Ovary (tissue), 9 donors: Measurements from ENCODE around the gene KIF26A. TPM values are rescaled to one million over a fixed set of nuclear protein-coding genes. Genes with fewer than 3 reads are reported as not detected.

Experiments used
- DNase-seq, 5 donors: peaks; one replicate each; pipeline ENCODE4 v3.0.0-alpha.2; 2019 to 2020
- H3K27ac ChIP-seq, 2 donors: fragments of 200-600 bp; one replicate each; pipeline versions ENCODE4 v1.5.1 to v1.8.0; 2019 to 2022
- H3K27me3 ChIP-seq: fragments of 200-600 bp; one replicate; pipeline ENCODE4 v1.8.0; 2022
- H3K36me3 ChIP-seq: fragments of 200-600 bp; sonication (generic); one replicate; pipeline ENCODE4 v1.5.1; 2019
- H3K4me1 ChIP-seq: one replicate; pipeline ENCODE4 v1.8.1; 2013; ENCODE audit warnings: mild to moderate bottlenecking, moderate library complexity; ENCODE audit not compliant: insufficient read depth
- H3K4me3 ChIP-seq: fragments of 200-600 bp; sonication (generic); one replicate; pipeline ENCODE4 v1.5.1; 2017
- H3K9me3 ChIP-seq, 2 donors: fragments of 200-600 bp in 1 of 2; sonication (generic) in 1 of 2; one replicate each; pipeline versions ENCODE4 v1.5.1 to v1.8.1; 2013 to 2019; ENCODE audit warnings: mild to moderate bottlenecking in 1 of 2, moderate library complexity in 1 of 2
- CTCF ChIP-seq, 3 donors: fragments of 450-650 bp in 2 of 3; fragments of 200-600 bp in 1 of 3; IDR thresholded peaks; one replicate each; pipeline versions ENCODE4 v1.5.1 to v1.8.0; 2016 to 2022; ENCODE audit warnings: antibody characterized with exemption in 3 of 3, mild to moderate bottlenecking in 1 of 3
- EP300 ChIP-seq: sonication (generic); formaldehyde crosslinking; IDR thresholded peaks from one replicate; pipeline ENCODE4 v1.6.1; 2017; ENCODE audit warnings: antibody characterized with exemption
- POLR2A ChIP-seq: fragments of 450-650 bp; IDR thresholded peaks from one replicate; pipeline ENCODE4 v1.6.1; 2017; ENCODE audit warnings: antibody characterized with exemption, mild to moderate bottlenecking, moderate library complexity
- WGBS, 3 donors: extraction: QIAGEN DNeasy Blood & Tissue Kit in 1 of 3; methylation state at CpG; one replicate each; pipeline versions ENCODE4 v1.1.5 to v1.1.7; 2013 to 2017; 5-methylcytosine and 5-hydroxymethylcytosine counted together
- intact Hi-C, 4 donors: fragments of 100-400 bp; cut with DNase I; formaldehyde crosslinking; loops; one replicate each; pipeline versions ENCODE4 v1.11.0 to v1.15.1; 2022 to 2023
- polyA plus RNA-seq, 2 donors: library from polyadenylated mRNA; stranded (reverse); fragments of 200-250 nt in 1 of 2; fragments of 350-450 nt in 1 of 2; fragmentation: Illumina TruSeq in 1 of 2; extraction: RNeasy Lipid Tissue Mini Kit (QIAGEN cat#74804) in 1 of 2; gene quantifications; one replicate each; pipeline ENCODE4 v1.2.3, GENCODE V29; 2013 to 2014
- total RNA-seq, 7 donors: library from RNA; depleted of rRNA in 2 of 7; stranded (reverse); fragments of >200 nt in 2 of 7; fragmentation: NEBNext Ultra II Directional in 3 of 7; extraction: Animal tissue kit (Norgen Biotek cat#: 25700) in 3 of 7; gene quantifications; one replicate each; pipeline versions ENCODE4 v1.1.0 to v1.2.4, GENCODE V29; 2016 to 2023
- donor health status: DM: no; HTN: no; CAD: no; lungs with moderate emphysema.
- donor health status: DM: no; HTN: no; CAD: no.
- donor health status: Bipolar disorder and iron deficiency.
- donor health status: DM: yes; HTN: yes; CAD: no.
- donor health status: DM: no; HTN: no; CAD: no.
- donor health status: DM: yes; HTN: yes; CAD: no.

KIF26A gene
- total and polyA plus RNA-seq, 9 donors, result 0.32 to 16.8 (median 5.8) TPM

GRCh38 chr14:104091927-104092771 is 46.2 kb upstream of the KIF26A start:
- intact Hi-C loops, result no loop called here
- Histone ChIP-seq H3K9me3 (no peaks in the 10 kb centered on the region), H3K36me3 (no peaks in the 10 kb centered on the region), H3K4me1 (peaks cover 11% of the 10 kb centered on the region), H3K27me3 (no peaks in the 10 kb centered on the region), H3K27ac (no peak overlapping the region), H3K4me3 (no peak overlapping the region)
- TF ChIP-seq CTCF (IDR thresholded peaks at IDR 0.05) (no peak), POLR2A (no peak), EP300 (no peak)
- peak in 3 of 5 donors; percentile 21 to 39 (median 27) for DNase-seq
- 88 to 90% (median 89%) methylated on average over 23 of the region's 23 CpGs for WGBS, 3 donors

- 71 to 82% (median 74%) methylated on average over 7 to 11 of the region's 11 CpGs for WGBS, 3 donors
- Histone ChIP-seq H3K4me1 (peaks cover 8% of the 10 kb centered on the region), H3K27me3 (no peaks in the 10 kb centered on the region), H3K27ac (no peak overlapping the region), H3K36me3 (no peaks in the 10 kb centered on the region), H3K9me3 (no peaks in the 10 kb centered on the region), H3K4me3 (no peak overlapping the region)
- TF ChIP-seq CTCF (IDR thresholded peaks at IDR 0.05) (no peak), EP300 (no peak), POLR2A (no peak)
- intact Hi-C loops, result no loop called here
- peak in 2 of 5 donors; percentile 16 to 26 for DNase-seq
Measured at GRCh38 chr14:104092931-104093365, 45.4 kb upstream of the KIF26A start.

- Histone ChIP-seq H3K4me1 (peaks cover 8% of the 10 kb centered on the region), H3K9me3 (no peaks in the 10 kb centered on the region), H3K4me3 (no peak overlapping the region), H3K27me3 (no peaks in the 10 kb centered on the region), H3K36me3 (no peaks in the 10 kb centered on the region), H3K27ac (no peak overlapping the region)
- 65 to 75% (median 69%) methylated on average over 16 to 18 of the region's 18 CpGs for WGBS, 3 donors
- TF ChIP-seq POLR2A (no peak), CTCF (IDR thresholded peaks at IDR 0.05) (no peak), EP300 (no peak)
- DNase-seq, result peak in 1 of 5 donors; percentile 46
- intact Hi-C loops, result no loop called here
Measured at GRCh38 chr14:104093366-104094055, 44.9 kb upstream of the KIF26A start.

- H3K27ac ChIP-seq, result no peak overlapping the region
- 73 to 75% (median 74%) methylated on average over 19 to 20 of the region's 20 CpGs for WGBS, 3 donors
- no peaks in the 10 kb centered on the region for H3K36me3 ChIP-seq
- intact Hi-C loops, result no loop called here
- peak in 1 of 5 donors; percentile 16 for DNase-seq
- TF ChIP-seq EP300, result no peak
- H3K27me3 ChIP-seq, result no peaks in the 10 kb centered on the region
- H3K4me1 ChIP-seq, result peaks cover 8% of the 10 kb centered on the region
- H3K4me3 ChIP-seq, result no peak overlapping the region
- no peaks in the 10 kb centered on the region for H3K9me3 ChIP-seq
Measured at GRCh38 chr14:104094056-104094708, 44.2 kb upstream of the KIF26A start.
